HG03280 (cell line): ENCODE results near the gene THADA.

Experiments
- ATAC-seq: cut with Tn5 transposase; IDR thresholded peaks from one replicate; pipeline ENCODE4 v1.9.1; 2021; ENCODE audit warnings: mild to moderate bottlenecking, moderate library complexity; ENCODE audit not compliant: unreplicated experiment

THADA gene

GRCh38 chr2:43509886-43510285 is 86.0 kb downstream of the THADA start:
- ATAC-seq: no peak

- ATAC-seq: no peak
Measured at GRCh38 chr2:43508209-43508608, 87.6 kb downstream of the THADA start.

- no peak for ATAC-seq
Measured at GRCh38 chr2:43507137-43507536, 88.7 kb downstream of the THADA start.

- ATAC-seq: no peak
Measured at GRCh38 chr2:43495727-43496126, 100.1 kb downstream of the THADA start.

- ATAC-seq: no peak
Measured at GRCh38 chr2:43493954-43494353, 101.9 kb downstream of the THADA start.

GRCh38 chr2:43491065-43491639 is 104.7 kb downstream of the THADA start:
- ATAC-seq: no peak

GRCh38 chr2:43490252-43490786 is 105.5 kb downstream of the THADA start:
- no peak for ATAC-seq

- no peak for ATAC-seq
Measured at GRCh38 chr2:43488737-43489136, 107.1 kb downstream of the THADA start.

GRCh38 chr2:43486603-43487002 is 109.2 kb downstream of the THADA start:
- ATAC-seq: no peak

GRCh38 chr2:43484323-43484930 is 111.4 kb downstream of the THADA start:
- ATAC-seq: no peak

- no peak for ATAC-seq
Measured at GRCh38 chr2:43482961-43483360, 112.9 kb downstream of the THADA start.

- no peak for ATAC-seq
Measured at GRCh38 chr2:43481927-43482542, 113.8 kb downstream of the THADA start.

GRCh38 chr2:43480874-43481273 is 115.0 kb downstream of the THADA start:
- ATAC-seq: no peak

GRCh38 chr2:43478412-43479086 is 117.3 kb downstream of the THADA start:
- no peak for ATAC-seq

GRCh38 chr2:43475922-43476321 is 119.9 kb downstream of the THADA start:
- ATAC-seq: no peak

- no peak for ATAC-seq
Measured at GRCh38 chr2:43475137-43475846, 120.5 kb downstream of the THADA start.

GRCh38 chr2:43474273-43474672 is 121.6 kb downstream of the THADA start:
- no peak for ATAC-seq

GRCh38 chr2:43473767-43474166 is 122.1 kb downstream of the THADA start:
- no peak for ATAC-seq

GRCh38 chr2:43472527-43473194 is 123.2 kb downstream of the THADA start:
- no peak for ATAC-seq

GRCh38 chr2:43469713-43470112 is 126.1 kb downstream of the THADA start:
- no peak for ATAC-seq

- ATAC-seq: no peak
Measured at GRCh38 chr2:43469094-43469493, 126.7 kb downstream of the THADA start.
